ENCODE data around the gene DMPK. TPM values are rescaled to one million over a fixed set of nuclear protein-coding genes. Genes with fewer than 3 reads are reported as not detected.
A peak's percentile ranks its signal among the peaks of the same experiment; 100 is the strongest.

The DMPK gene
- total and polyA plus RNA-seq, 9 of the 15 experiments (the other 6 are each of a cell fraction or from before 2014, with no cell fraction given): 0.24 to 31.3 (median 7.3) TPM

DNA sequence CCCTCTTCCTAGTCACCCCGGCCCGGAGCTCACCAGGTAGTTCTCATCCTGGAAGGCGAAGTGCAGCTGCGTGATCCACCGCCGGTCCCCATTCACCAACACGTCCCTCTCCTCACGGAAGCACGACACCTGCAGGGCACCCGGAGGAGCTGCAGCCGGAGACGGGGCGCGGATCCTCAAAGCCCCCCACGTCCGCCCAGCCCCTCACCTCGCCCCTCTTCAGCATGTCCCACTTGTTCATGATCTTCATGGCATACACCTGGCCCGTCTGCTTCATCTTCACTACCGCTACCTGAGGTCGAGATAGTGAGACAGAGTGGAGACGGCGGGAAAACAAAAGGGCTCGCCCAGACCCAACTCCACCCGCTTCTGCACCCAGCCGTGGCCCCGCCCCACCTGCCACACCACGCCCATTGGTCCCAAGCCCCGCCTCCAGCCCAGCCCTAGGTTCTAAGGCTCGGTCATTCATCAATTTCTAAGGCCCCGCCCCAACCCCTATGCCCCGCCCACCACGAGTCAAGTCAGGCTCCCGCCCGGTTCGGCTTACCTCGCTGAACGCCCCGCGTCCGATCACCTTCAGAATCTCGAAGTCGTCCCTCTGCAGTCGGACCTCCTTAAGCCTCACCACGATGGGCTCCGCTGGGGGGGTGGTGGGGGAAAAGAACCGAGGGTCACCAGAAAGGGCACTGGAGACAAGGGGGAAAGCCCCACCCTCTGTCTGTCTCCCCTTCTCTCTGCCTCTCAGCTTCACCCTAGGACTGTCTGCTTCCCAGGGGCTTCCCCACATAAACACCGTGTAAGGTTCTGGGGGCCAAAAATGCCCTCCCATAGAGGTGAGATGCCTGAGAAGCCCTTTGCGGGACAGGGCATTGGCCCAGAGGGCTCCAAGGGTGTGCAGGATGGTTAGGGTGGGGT is 2.8 kb downstream of the DMPK start (continued):
- TF ChIP-seq, protein P1, sequence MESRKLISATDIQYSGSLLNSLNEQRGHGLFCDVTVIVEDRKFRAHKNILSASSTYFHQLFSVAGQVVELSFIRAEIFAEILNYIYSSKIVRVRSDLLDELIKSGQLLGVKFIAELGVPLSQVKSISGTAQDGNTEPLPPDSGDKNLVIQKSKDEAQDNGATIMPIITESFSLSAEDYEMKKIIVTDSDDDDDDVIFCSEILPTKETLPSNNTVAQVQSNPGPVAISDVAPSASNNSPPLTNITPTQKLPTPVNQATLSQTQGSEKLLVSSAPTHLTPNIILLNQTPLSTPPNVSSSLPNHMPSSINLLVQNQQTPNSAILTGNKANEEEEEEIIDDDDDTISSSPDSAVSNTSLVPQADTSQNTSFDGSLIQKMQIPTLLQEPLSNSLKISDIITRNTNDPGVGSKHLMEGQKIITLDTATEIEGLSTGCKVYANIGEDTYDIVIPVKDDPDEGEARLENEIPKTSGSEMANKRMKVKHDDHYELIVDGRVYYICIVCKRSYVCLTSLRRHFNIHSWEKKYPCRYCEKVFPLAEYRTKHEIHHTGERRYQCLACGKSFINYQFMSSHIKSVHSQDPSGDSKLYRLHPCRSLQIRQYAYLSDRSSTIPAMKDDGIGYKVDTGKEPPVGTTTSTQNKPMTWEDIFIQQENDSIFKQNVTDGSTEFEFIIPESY (CRISPR knock-in tag; IDR thresholded peaks at IDR 0.05): no peak
- TF ChIP-seq CBFA2T3 (IDR thresholded peaks at IDR 0.05): no peak
- TF ChIP-seq, protein P2, sequence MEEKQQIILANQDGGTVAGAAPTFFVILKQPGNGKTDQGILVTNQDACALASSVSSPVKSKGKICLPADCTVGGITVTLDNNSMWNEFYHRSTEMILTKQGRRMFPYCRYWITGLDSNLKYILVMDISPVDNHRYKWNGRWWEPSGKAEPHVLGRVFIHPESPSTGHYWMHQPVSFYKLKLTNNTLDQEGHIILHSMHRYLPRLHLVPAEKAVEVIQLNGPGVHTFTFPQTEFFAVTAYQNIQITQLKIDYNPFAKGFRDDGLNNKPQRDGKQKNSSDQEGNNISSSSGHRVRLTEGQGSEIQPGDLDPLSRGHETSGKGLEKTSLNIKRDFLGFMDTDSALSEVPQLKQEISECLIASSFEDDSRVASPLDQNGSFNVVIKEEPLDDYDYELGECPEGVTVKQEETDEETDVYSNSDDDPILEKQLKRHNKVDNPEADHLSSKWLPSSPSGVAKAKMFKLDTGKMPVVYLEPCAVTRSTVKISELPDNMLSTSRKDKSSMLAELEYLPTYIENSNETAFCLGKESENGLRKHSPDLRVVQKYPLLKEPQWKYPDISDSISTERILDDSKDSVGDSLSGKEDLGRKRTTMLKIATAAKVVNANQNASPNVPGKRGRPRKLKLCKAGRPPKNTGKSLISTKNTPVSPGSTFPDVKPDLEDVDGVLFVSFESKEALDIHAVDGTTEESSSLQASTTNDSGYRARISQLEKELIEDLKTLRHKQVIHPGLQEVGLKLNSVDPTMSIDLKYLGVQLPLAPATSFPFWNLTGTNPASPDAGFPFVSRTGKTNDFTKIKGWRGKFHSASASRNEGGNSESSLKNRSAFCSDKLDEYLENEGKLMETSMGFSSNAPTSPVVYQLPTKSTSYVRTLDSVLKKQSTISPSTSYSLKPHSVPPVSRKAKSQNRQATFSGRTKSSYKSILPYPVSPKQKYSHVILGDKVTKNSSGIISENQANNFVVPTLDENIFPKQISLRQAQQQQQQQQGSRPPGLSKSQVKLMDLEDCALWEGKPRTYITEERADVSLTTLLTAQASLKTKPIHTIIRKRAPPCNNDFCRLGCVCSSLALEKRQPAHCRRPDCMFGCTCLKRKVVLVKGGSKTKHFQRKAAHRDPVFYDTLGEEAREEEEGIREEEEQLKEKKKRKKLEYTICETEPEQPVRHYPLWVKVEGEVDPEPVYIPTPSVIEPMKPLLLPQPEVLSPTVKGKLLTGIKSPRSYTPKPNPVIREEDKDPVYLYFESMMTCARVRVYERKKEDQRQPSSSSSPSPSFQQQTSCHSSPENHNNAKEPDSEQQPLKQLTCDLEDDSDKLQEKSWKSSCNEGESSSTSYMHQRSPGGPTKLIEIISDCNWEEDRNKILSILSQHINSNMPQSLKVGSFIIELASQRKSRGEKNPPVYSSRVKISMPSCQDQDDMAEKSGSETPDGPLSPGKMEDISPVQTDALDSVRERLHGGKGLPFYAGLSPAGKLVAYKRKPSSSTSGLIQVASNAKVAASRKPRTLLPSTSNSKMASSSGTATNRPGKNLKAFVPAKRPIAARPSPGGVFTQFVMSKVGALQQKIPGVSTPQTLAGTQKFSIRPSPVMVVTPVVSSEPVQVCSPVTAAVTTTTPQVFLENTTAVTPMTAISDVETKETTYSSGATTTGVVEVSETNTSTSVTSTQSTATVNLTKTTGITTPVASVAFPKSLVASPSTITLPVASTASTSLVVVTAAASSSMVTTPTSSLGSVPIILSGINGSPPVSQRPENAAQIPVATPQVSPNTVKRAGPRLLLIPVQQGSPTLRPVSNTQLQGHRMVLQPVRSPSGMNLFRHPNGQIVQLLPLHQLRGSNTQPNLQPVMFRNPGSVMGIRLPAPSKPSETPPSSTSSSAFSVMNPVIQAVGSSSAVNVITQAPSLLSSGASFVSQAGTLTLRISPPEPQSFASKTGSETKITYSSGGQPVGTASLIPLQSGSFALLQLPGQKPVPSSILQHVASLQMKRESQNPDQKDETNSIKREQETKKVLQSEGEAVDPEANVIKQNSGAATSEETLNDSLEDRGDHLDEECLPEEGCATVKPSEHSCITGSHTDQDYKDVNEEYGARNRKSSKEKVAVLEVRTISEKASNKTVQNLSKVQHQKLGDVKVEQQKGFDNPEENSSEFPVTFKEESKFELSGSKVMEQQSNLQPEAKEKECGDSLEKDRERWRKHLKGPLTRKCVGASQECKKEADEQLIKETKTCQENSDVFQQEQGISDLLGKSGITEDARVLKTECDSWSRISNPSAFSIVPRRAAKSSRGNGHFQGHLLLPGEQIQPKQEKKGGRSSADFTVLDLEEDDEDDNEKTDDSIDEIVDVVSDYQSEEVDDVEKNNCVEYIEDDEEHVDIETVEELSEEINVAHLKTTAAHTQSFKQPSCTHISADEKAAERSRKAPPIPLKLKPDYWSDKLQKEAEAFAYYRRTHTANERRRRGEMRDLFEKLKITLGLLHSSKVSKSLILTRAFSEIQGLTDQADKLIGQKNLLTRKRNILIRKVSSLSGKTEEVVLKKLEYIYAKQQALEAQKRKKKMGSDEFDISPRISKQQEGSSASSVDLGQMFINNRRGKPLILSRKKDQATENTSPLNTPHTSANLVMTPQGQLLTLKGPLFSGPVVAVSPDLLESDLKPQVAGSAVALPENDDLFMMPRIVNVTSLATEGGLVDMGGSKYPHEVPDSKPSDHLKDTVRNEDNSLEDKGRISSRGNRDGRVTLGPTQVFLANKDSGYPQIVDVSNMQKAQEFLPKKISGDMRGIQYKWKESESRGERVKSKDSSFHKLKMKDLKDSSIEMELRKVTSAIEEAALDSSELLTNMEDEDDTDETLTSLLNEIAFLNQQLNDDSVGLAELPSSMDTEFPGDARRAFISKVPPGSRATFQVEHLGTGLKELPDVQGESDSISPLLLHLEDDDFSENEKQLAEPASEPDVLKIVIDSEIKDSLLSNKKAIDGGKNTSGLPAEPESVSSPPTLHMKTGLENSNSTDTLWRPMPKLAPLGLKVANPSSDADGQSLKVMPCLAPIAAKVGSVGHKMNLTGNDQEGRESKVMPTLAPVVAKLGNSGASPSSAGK (IDR thresholded peaks at IDR 0.05): no peak
- no peak for TF ChIP-seq ZNF133 (CRISPR knock-in tag; IDR thresholded peaks at IDR 0.05)
- TF ChIP-seq, protein P3, sequence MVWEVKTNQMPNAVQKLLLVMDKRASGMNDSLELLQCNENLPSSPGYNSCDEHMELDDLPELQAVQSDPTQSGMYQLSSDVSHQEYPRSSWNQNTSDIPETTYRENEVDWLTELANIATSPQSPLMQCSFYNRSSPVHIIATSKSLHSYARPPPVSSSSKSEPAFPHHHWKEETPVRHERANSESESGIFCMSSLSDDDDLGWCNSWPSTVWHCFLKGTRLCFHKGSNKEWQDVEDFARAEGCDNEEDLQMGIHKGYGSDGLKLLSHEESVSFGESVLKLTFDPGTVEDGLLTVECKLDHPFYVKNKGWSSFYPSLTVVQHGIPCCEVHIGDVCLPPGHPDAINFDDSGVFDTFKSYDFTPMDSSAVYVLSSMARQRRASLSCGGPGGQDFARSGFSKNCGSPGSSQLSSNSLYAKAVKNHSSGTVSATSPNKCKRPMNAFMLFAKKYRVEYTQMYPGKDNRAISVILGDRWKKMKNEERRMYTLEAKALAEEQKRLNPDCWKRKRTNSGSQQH (CRISPR knock-in tag; IDR thresholded peaks at IDR 0.05): peak; percentile 84; the same call in 1 of the 2 replicates
- TF ChIP-seq OTX1 (CRISPR knock-in tag; IDR thresholded peaks at IDR 0.05): peak; percentile 67; the same call in 1 of the 2 replicates
- peak; percentile 74 for TF ChIP-seq SUPT5H (IDR thresholded peaks at IDR 0.05)
- peak; percentile 92 for TF ChIP-seq HNRNPLL (IDR thresholded peaks at IDR 0.05; ENCODE audit: low read depth, low read length, poor library complexity, severe bottlenecking)
- TF ChIP-seq, protein P4, sequence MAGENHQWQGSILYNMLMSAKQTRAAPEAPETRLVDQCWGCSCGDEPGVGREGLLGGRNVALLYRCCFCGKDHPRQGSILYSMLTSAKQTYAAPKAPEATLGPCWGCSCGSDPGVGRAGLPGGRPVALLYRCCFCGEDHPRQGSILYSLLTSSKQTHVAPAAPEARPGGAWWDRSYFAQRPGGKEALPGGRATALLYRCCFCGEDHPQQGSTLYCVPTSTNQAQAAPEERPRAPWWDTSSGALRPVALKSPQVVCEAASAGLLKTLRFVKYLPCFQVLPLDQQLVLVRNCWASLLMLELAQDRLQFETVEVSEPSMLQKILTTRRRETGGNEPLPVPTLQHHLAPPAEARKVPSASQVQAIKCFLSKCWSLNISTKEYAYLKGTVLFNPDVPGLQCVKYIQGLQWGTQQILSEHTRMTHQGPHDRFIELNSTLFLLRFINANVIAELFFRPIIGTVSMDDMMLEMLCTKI (IDR thresholded peaks at IDR 0.05; ENCODE audit: partially characterized antibody): no peak
- TF ChIP-seq SLC30A9 (CRISPR knock-in tag; IDR thresholded peaks at IDR 0.05): no peak

Data from K562 (cell line).